HepG2 (cell line): ENCODE data around the gene DNAJC10. TPM values are rescaled to one million over a fixed set of nuclear protein-coding genes. Genes with fewer than 3 reads are reported as not detected.
A peak's percentile ranks its signal among the peaks of the same experiment; 100 is the strongest.

Experiments
- ATAC-seq: fragments of 200-7000 bp; cut with Tn5 transposase; 3 replicates; pipeline ENCODE4 v1.9.1; 2020; ENCODE audit warnings: mild to moderate bottlenecking, moderate library complexity
- BruUV-seq: library from RNA; stranded (reverse); fragments of 400-500 nt; replicated peaks from 2 replicates; lab custom pipeline; 2021; lab: Mats Ljungman, UMichigan
- CTCF ChIA-PET: fragments of 300-600 bp; formaldehyde crosslinking; extraction: SDS; loops from one replicate; lab custom pipeline; 2021; ENCODE audit warnings: low total read pairs, inconsistent platforms, low intra/inter-chr PET ratio; lab: Yijun Ruan, JAX
- POLR2A ChIA-PET: fragments of 350-600 bp; sonication (Branson Sonifier 250); formaldehyde crosslinking; loops from one replicate; lab custom pipeline; 2020; ENCODE audit warnings: antibody characterized with exemption, inconsistent platforms; lab: Yijun Ruan, JAX
- DNase-seq: peaks from one replicate; pipeline ENCODE4 v3.0.0-alpha.2; 2015; ENCODE audit warnings: low spot score
- FAIRE-seq: peaks from 3 replicates; lab custom pipeline; 2011; peaks lifted over from hg19 to GRCh38; lab: Jason Lieb, UNC
- H2AFZ ChIP-seq: one replicate; pipeline ENCODE4 v1.6.1; 2011; ENCODE audit warnings: low read length, inconsistent platforms
- H3K27ac ChIP-seq: fragments of 300-600 bp; 3 replicates; pipeline ENCODE4 v1.8.0; 2011; ENCODE audit warnings: mixed run types, mild to moderate bottlenecking, mixed read lengths, low read length, inconsistent platforms; ENCODE audit not compliant: insufficient read depth; ENCODE audit errors: extremely low read length
- H3K27me3 ChIP-seq, 2 experiments: fragments of 200-600 bp in 1 of 2; 2 replicates in 1 of 2; 3 replicates in 1 of 2; pipeline versions ENCODE4 v1.6.0 to v1.8.0; 2011; ENCODE audit warnings: low read length in 2 of 2, mild to moderate bottlenecking in 2 of 2, moderate library complexity in 2 of 2, inconsistent platforms in 1 of 2; ENCODE audit not compliant: insufficient read depth in 2 of 2, control insufficient read depth in 1 of 2
- H3K36me3 ChIP-seq, 2 experiments: fragments of 200-600 bp in 1 of 2; replicated peaks in 1 of 2; 2 replicates in 1 of 2; 3 replicates in 1 of 2; pipeline versions ENCODE4 v1.5.1 to v1.8.0; 2011; ENCODE audit warnings: low read length in 2 of 2, inconsistent platforms in 1 of 2; ENCODE audit not compliant: insufficient read depth in 2 of 2, control insufficient read depth in 1 of 2
- H3K4me1 ChIP-seq: 2 replicates; pipeline ENCODE4 v1.5.1; 2012; ENCODE audit warnings: low read length, inconsistent platforms; ENCODE audit not compliant: insufficient read depth
- H3K4me2 ChIP-seq: 2 replicates; pipeline ENCODE4 v1.6.0; 2011; ENCODE audit warnings: low read depth, low read length, inconsistent platforms
- H3K4me3 ChIP-seq, 3 experiments: fragments of 200-600 bp in 1 of 3; sonication (generic), shearing (Covaris generic) in 1 of 3; replicated peaks in 1 of 3; 2 replicates each; pipeline ENCODE4 v1.5.1; 2011 to 2016; ENCODE audit warnings: low read length in 3 of 3, inconsistent platforms in 2 of 3, low read depth in 2 of 3, mild to moderate bottlenecking in 2 of 3, control low read depth in 1 of 3, mixed read lengths in 1 of 3; ENCODE audit not compliant: insufficient read depth in 1 of 3
- H3K79me2 ChIP-seq: one replicate; pipeline ENCODE4 v1.6.1; 2011; ENCODE audit warnings: low read length, inconsistent platforms; ENCODE audit not compliant: insufficient read depth
- H3K9ac ChIP-seq: 2 replicates; pipeline ENCODE4 v1.6.0; 2011; ENCODE audit warnings: mild to moderate bottlenecking, low read depth, low read length, inconsistent platforms; ENCODE audit not compliant: insufficient read depth
- H3K9me3 ChIP-seq: 2 replicates; pipeline ENCODE4 v1.5.1; 2012; ENCODE audit warnings: mild to moderate bottlenecking, low read length
- H4K20me1 ChIP-seq: 2 replicates; pipeline ENCODE4 v1.6.0; 2011; ENCODE audit warnings: inconsistent platforms, mild to moderate bottlenecking, low read length, moderate library complexity; ENCODE audit not compliant: insufficient read depth
- ATF7 ChIP-seq, 2 experiments: fragments of 450-650 bp in 1 of 2; sonication (generic) in 1 of 2; formaldehyde crosslinking in 1 of 2; IDR thresholded peaks; 2 replicates each; pipeline versions ENCODE4 v1.4.0 to v1.6.1; 2016 to 2020; ENCODE audit warnings: antibody characterized with exemption in 1 of 2, mild to moderate bottlenecking in 1 of 2, missing genetic modification reagents in 1 of 2
- BCL3 ChIP-seq: sonication (generic); formaldehyde crosslinking; IDR thresholded peaks from 2 replicates; pipeline ENCODE4 v1.5.1; 2020; ENCODE audit warnings: mild to moderate bottlenecking, missing genetic modification reagents, moderate library complexity
- CAMTA2 ChIP-seq: sonication (generic); formaldehyde crosslinking; IDR thresholded peaks from 2 replicates; pipeline ENCODE4 v1.4.0; 2020; ENCODE audit warnings: mild to moderate bottlenecking, missing genetic modification reagents, borderline replicate concordance
- ELF3 ChIP-seq: IDR thresholded peaks from 2 replicates; pipeline ENCODE4 v1.6.1; 2016; ENCODE audit warnings: missing genetic modification reagents, missing compliant biosample characterization
- HDAC2 ChIP-seq: sonication (generic); formaldehyde crosslinking; IDR thresholded peaks from 2 replicates; pipeline ENCODE4 v1.4.0; 2020; ENCODE audit warnings: missing genetic modification reagents
- KLF6 ChIP-seq: IDR thresholded peaks from 2 replicates; pipeline ENCODE4 v1.8.0; 2016; ENCODE audit warnings: missing biosample characterization, missing genetic modification reagents
- NBN ChIP-seq: fragments of 450-650 bp; conservative IDR thresholded peaks from 2 replicates; pipeline ENCODE4 v1.6.1; 2017
- NRL ChIP-seq: sonication (generic); formaldehyde crosslinking; IDR thresholded peaks from 2 replicates; pipeline ENCODE4 v1.5.0; 2020; ENCODE audit warnings: missing genetic modification reagents, mild to moderate bottlenecking, moderate library complexity, borderline replicate concordance
- PCBP1 ChIP-seq: fragments of 200-400 bp; formaldehyde crosslinking; IDR thresholded peaks from 2 replicates; pipeline ENCODE4 v1.6.1; 2017; ENCODE audit warnings: mild to moderate bottlenecking, low read depth, low read length, borderline replicate concordance
- SATB2 ChIP-seq: sonication (generic); formaldehyde crosslinking; IDR thresholded peaks from 2 replicates; pipeline ENCODE4 v1.5.0; 2020; ENCODE audit warnings: missing genetic modification reagents
- TERF1 ChIP-seq: sonication (generic); formaldehyde crosslinking; IDR thresholded peaks from 2 replicates; pipeline ENCODE4 v1.8.0; 2022; ENCODE audit warnings: mild to moderate bottlenecking, missing genetic modification reagents, moderate library complexity
- TOE1 ChIP-seq: sonication (generic); formaldehyde crosslinking; IDR thresholded peaks from 2 replicates; pipeline ENCODE4 v1.4.0; 2020; ENCODE audit warnings: mild to moderate bottlenecking, missing genetic modification reagents
- ZKSCAN1 ChIP-seq: fragments of 150-350 bp; IDR thresholded peaks from 2 replicates; pipeline ENCODE4 v1.6.1; 2014; ENCODE audit warnings: low read length
- ZNF225 ChIP-seq: sonication (generic); formaldehyde crosslinking; IDR thresholded peaks from 2 replicates; pipeline ENCODE4 v1.4.0; 2020; ENCODE audit warnings: mild to moderate bottlenecking, missing genetic modification reagents
- ZNF253 ChIP-seq: sonication (generic); formaldehyde crosslinking; IDR thresholded peaks from 2 replicates; pipeline ENCODE4 v1.8.0; 2022; ENCODE audit warnings: mild to moderate bottlenecking, missing genetic modification reagents, borderline replicate concordance
- ZNF382 ChIP-seq: sonication (generic); formaldehyde crosslinking; IDR thresholded peaks from 2 replicates; pipeline ENCODE4 v1.5.0; 2020; ENCODE audit warnings: missing genetic modification reagents, mild to moderate bottlenecking, borderline replicate concordance
- ZNF549 ChIP-seq: sonication (generic); formaldehyde crosslinking; IDR thresholded peaks from 2 replicates; pipeline ENCODE4 v1.5.0; 2020; ENCODE audit warnings: missing genetic modification reagents
- WGBS: methylation state at CpG from one replicate; pipeline ENCODE4 v1.1.6; 2017; ENCODE audit warnings: low lambda C conversion rate; 5-methylcytosine and 5-hydroxymethylcytosine counted together
- in situ Hi-C: cut with HindIII; loops from 2 replicates; pipeline ENCODE4 v1.10.0; 2017; ENCODE audit warnings: low pct_unique_long_range_greater_than_20kb; ENCODE audit not compliant: extremely low pct_ligation_motif_present
- intact Hi-C: fragments of 100-400 bp; cut with micrococcal nuclease; formaldehyde crosslinking; loops from one replicate; pipeline ENCODE4 v1.10.0; 2022; ENCODE audit not compliant: unreplicated experiment
- polyA plus RNA-seq, 8 experiments: library from polyadenylated mRNA; depleted of rRNA in 3 of 8; stranded (reverse) in 7 of 8; unstranded in 1 of 8; fragments of >200 nt; fragmentation: Illumina TruSeq in 4 of 8; extraction: Trizol in 4 of 8; gene quantifications; 2 replicates each; pipeline versions ENCODE4 v1.2.1 to v1.2.3, GENCODE V29; 2011 to 2016; ENCODE audit warnings: low read depth in 4 of 8, missing spikeins in 1 of 8, mixed read lengths in 1 of 8; ENCODE audit not compliant: insufficient read depth in 1 of 8
- total RNA-seq, 5 experiments: library from RNA; depleted of rRNA; stranded (reverse); fragments of >200 nt; fragmentation: Illumina TruSeq; extraction: Trizol; gene quantifications; 2 replicates each; pipeline ENCODE4 v1.2.3, GENCODE V29; 2016; ENCODE audit warnings: low read depth in 1 of 5
- TF ChIP-seq, protein P1 (sequence below): sonication (generic); formaldehyde crosslinking; IDR thresholded peaks from 2 replicates; pipeline ENCODE4 v1.5.0; 2020; ENCODE audit warnings: mild to moderate bottlenecking, missing genetic modification reagents, moderate library complexity
- TF ChIP-seq, protein P2 (sequence below): sonication (generic); formaldehyde crosslinking; IDR thresholded peaks from 2 replicates; pipeline ENCODE4 v1.9.0; 2022; ENCODE audit warnings: low read depth, missing genetic modification reagents

The DNAJC10 gene
- total and polyA plus RNA-seq, 2 of the 13 experiments (the other 11 are each of a cell fraction or from before 2014, with no cell fraction given), result 44.1 to 178 TPM

- TF ChIP-seq, protein P1, sequence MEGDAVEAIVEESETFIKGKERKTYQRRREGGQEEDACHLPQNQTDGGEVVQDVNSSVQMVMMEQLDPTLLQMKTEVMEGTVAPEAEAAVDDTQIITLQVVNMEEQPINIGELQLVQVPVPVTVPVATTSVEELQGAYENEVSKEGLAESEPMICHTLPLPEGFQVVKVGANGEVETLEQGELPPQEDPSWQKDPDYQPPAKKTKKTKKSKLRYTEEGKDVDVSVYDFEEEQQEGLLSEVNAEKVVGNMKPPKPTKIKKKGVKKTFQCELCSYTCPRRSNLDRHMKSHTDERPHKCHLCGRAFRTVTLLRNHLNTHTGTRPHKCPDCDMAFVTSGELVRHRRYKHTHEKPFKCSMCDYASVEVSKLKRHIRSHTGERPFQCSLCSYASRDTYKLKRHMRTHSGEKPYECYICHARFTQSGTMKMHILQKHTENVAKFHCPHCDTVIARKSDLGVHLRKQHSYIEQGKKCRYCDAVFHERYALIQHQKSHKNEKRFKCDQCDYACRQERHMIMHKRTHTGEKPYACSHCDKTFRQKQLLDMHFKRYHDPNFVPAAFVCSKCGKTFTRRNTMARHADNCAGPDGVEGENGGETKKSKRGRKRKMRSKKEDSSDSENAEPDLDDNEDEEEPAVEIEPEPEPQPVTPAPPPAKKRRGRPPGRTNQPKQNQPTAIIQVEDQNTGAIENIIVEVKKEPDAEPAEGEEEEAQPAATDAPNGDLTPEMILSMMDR (CRISPR knock-in tag), result peak; percentile 75
- TF ChIP-seq PCBP1, result no peak
- no peak for TF ChIP-seq ZKSCAN1
- TF ChIP-seq TOE1 (CRISPR knock-in tag), result no peak
- TF ChIP-seq ZNF225 (CRISPR knock-in tag), result no peak
- no peak for TF ChIP-seq ZNF253 (CRISPR knock-in tag)
- TF ChIP-seq TERF1, result no peak
- no peak for TF ChIP-seq ZNF382
- TF ChIP-seq HDAC2 (CRISPR knock-in tag), result no peak
Observed at GRCh38 chr2:182763311-182763912, 47.4 kb downstream of the DNAJC10 start (continued).

DNA sequence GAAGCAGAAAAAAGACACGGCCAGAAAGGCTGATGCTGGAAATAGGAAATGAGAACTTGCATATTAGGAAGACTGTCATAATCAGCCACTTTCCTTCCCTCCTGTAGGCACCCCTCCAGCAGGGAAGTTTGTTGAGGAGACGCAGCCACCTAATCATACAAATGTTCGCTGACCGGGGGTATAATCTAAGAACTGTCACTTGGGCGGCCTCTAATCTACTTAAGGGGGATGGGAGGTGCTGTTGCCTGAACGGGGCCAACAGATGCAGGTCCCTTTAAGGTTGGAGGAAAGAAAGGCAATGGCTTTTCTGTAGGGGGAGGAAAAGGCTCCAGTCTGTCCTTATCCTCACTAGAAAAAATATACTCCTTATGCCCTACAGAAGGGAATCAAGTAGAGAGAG, 50.6 kb downstream of the DNAJC10 start:
- in situ Hi-C loops (loop anchor here (5.0 kb wide), 1 partner anchor 211 kb away; no protein-coding TSS in a partner anchor), intact Hi-C loops (loop anchor here (1.0 to 10.0 kb wide), 2 partner anchors 214 to 582 kb away; no protein-coding TSS in a partner anchor)
- Histone ChIP-seq H3K9ac (no peak overlapping the region), H3K4me1 (no peaks in the 10 kb centered on the region), H3K4me3 (no peak overlapping the region), H3K4me2 (no peak overlapping the region), H3K36me3 (peaks cover 12 to 62% of the 10 kb centered on the region in 2 experiments), H3K27ac (no peak overlapping the region), H2AFZ (no peak overlapping the region), H4K20me1 (no peaks in the 10 kb centered on the region), H3K9me3 (no peaks in the 10 kb centered on the region), H3K79me2 (no peaks in the 10 kb centered on the region), H3K27me3 (no peaks in the 10 kb centered on the region)
- 79% methylated on average over 6 of the region's 6 CpGs for WGBS
- no peak for DNase-seq
- ChIA-PET POLR2A (no interaction called here), CTCF (interaction anchor here (1.6 kb wide), 1 partner anchor 213 kb away, joined by 19 read pairs; no protein-coding TSS in a partner anchor)
- no peak for FAIRE-seq
- no peak for ATAC-seq
- BruUV-seq, result no TSS peak
- TF ChIP-seq ZNF549 (CRISPR knock-in tag) (no peak), BCL3 (CRISPR knock-in tag) (no peak), KLF6 (CRISPR knock-in tag) (no peak), CAMTA2 (CRISPR knock-in tag) (no peak), ATF7 (IDR thresholded peaks at IDR 0.05) (no peak), ATF7 (CRISPR knock-in tag; IDR thresholded peaks at IDR 0.05) (no peak), ELF3 (CRISPR knock-in tag) (no peak), NRL (CRISPR knock-in tag) (no peak), SATB2 (CRISPR knock-in tag) (no peak), NBN (no peak)
- TF ChIP-seq, protein P2, sequence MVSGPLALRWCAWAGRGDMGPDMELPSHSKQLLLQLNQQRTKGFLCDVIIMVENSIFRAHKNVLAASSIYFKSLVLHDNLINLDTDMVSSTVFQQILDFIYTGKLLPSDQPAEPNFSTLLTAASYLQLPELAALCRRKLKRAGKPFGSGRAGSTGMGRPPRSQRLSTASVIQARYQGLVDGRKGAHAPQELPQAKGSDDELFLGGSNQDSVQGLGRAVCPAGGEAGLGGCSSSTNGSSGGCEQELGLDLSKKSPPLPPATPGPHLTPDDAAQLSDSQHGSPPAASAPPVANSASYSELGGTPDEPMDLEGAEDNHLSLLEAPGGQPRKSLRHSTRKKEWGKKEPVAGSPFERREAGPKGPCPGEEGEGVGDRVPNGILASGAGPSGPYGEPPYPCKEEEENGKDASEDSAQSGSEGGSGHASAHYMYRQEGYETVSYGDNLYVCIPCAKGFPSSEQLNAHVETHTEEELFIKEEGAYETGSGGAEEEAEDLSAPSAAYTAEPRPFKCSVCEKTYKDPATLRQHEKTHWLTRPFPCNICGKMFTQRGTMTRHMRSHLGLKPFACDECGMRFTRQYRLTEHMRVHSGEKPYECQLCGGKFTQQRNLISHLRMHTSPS (CRISPR knock-in tag), result no peak
